ENCODE measurements around the gene DEPDC7.
"Not testable (repeated sequence)": the region's sequence is repeated elsewhere in the genome, so short reads cannot be mapped to it uniquely, and the experiment has no call there.

- TF ChIP-seq EZH2 (IDR thresholded peaks at IDR 0.05; ENCODE audit: borderline replicate concordance, insufficient read depth, low read length, poor library complexity, severe bottlenecking); RAD21 (conservative IDR thresholded peaks at IDR 0.05); CTCF (IDR thresholded peaks at IDR 0.05; ENCODE audit: poor library complexity, severe bottlenecking); REST (IDR thresholded peaks at IDR 0.05; ENCODE audit: borderline replicate concordance); POLR2AphosphoS5 (IDR thresholded peaks at IDR 0.05); SMC3 (conservative IDR thresholded peaks at IDR 0.05; ENCODE audit: poor library complexity); TAF1 (IDR thresholded peaks at IDR 0.05; ENCODE audit: low read depth); EP300 (conservative IDR thresholded peaks at IDR 0.05; ENCODE audit: poor library complexity, severe bottlenecking); MXI1 (conservative IDR thresholded peaks at IDR 0.05; ENCODE audit: poor library complexity, severe bottlenecking): not testable (repeated sequence)
These were observed 13.5 kb downstream of the DEPDC7 start for GRCh38 chr11:33029218-33029617.
